DMS114 treated with DMSO at 0.1 percent for 48 hours (cell line): ENCODE data around the gene FADS3.
A peak's percentile ranks its signal among the peaks of the same experiment; 100 is the strongest.
"Not testable (repeated sequence)": the region's sequence is repeated elsewhere in the genome, so short reads cannot be mapped to it uniquely, and the experiment has no call there.

Experiments
- DNase-seq: peaks from one replicate; lab custom pipeline; 2025; ENCODE audit not compliant: unreplicated experiment; lab: John Stamatoyannopoulos, UW

Gene FADS3

GRCh38 chr11:61899146-61899841 lies 7.9 kb upstream of the FADS3 start:
- peak; percentile 52 for DNase-seq

DNA sequence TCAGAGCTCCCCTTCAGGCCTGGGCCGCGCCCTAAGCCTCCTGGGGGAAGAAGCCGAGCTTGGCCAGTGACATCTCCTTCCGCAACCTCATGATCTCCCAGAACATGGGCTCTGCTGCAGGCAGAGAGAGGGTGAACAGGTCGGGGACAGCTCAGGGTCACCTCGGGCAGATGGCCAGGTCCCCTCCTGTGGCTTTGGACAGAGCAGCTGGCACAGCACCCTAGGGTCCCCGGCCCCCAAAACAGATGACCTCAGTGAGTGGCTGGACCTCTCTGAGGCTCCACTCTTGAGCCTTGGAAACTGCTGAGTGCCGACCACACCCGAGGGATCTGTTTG lies 6.9 kb upstream of the FADS3 start:
- no peak for DNase-seq

GRCh38 chr11:61897387-61898246 lies 6.3 kb upstream of the FADS3 start:
- peak; percentile 14 for DNase-seq

- no peak for DNase-seq
Observed at GRCh38 chr11:61896665-61897386, 5.5 kb upstream of the FADS3 start.

GRCh38 chr11:61895718-61896059 lies 4.3 kb upstream of the FADS3 start:
- no peak for DNase-seq

DNA sequence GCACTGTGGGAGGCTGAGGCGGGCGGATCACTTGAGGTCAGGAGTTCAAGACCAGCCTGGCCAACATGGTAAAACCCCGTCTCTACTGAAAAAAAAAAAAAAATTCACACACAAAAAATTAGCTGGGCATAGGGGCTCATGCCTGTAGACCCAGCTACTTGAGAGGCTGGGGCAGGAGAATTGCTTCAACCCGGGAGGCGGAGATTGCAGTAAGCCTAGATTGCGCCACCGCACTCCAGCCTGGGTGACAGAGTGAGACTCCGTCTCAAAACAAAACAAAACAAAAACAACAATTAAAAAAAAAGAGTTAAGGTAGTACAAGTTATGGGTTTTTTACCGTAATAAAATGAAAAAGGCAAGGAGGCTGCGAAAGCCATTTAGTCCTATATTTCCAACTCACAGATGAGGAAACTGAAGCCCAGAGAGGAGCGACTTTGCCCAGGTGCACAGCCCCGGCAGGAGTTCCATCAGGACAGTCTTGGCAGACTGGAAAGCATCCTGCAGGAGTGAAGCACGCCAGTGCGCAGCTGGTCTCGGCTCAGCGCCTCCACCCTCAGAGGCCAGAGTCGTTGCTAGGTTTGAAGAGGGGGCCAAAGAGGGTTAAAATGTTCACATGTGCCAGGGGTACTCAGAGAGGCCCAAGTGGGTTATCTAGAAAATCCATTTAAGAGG lies 3.8 kb upstream of the FADS3 start:
- no peak for DNase-seq

GRCh38 chr11:61893981-61894380 lies 2.6 kb upstream of the FADS3 start:
- DNase-seq: no peak

GRCh38 chr11:61892085-61892370 lies 683 bp upstream of the FADS3 start:
- no peak for DNase-seq

GRCh38 chr11:61890529-61891330 lies 615 bp downstream of the FADS3 start:
- no peak for DNase-seq

DNA sequence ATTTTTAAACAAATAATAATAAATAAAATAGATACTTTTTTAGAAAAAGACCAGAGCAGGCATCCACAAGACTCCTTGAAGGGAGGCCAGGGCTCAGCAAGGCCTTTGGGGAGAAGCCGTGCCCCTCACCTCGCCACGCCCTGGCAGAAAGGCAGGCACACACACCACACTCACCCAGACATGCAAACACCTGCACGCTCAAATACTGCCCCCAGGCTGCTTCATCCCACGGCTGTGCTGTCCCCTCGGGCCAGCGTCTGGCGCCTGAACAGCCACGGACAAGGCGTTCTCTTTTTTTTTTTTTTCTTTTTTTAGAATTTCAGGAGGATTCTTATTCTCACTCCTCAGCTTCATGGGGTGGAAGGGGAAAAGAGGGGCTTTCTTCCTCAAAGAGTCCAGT lies 1.5 kb downstream of the FADS3 start:
- DNase-seq: no peak

GRCh38 chr11:61888590-61888989 lies 2.8 kb downstream of the FADS3 start:
- no peak for DNase-seq

DNA sequence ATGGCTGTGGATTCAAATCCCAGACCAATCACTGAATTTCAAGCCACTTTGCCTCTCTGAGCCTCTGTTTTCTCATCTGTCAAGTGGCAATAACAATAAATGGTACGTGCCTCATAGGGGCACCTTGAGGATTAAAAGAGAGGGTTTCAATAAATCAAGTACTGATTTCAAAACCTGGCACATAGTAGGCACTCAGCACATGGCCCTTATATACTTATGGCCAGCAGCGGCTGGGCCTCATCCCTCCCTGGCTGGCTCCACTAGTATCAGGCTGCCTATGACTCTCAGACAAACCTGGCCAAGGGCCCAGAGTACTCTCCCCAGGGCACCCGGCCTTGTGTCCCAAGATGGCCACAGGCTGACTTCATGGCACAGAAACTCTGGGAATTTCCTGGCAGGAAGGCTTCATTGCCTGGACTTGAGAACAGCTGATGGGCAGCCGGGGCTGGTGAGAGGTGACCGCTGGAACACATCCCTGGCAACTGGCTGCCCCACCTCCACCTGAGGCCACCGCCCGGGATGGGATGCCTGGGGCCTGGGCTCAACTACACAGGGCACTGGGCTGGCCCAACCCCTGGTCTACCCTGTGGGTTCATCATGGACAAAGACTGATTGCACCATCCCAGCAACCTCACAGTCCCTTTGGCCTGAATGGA lies 3.4 kb downstream of the FADS3 start:
- no peak for DNase-seq

DNA sequence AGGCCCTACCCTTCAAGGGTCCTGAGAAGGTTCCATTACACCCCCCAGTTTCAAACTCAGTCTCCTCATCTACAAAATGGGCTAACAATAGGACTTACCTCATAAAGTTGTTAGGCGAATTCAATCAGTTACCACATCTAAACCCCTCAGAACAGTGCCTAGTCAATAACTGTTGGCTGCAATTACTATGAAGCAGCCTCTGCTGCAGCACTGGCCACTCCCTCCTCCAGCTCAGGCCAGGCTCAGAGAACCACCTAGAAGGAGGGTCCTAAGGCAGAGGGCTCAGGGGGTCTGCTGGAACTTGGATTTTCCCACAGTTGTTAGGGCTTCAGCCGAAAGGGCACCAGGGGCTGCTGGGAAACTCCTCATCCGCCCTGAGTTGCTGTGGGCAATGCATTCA lies 4.7 kb downstream of the FADS3 start:
- DNase-seq: no peak

DNA sequence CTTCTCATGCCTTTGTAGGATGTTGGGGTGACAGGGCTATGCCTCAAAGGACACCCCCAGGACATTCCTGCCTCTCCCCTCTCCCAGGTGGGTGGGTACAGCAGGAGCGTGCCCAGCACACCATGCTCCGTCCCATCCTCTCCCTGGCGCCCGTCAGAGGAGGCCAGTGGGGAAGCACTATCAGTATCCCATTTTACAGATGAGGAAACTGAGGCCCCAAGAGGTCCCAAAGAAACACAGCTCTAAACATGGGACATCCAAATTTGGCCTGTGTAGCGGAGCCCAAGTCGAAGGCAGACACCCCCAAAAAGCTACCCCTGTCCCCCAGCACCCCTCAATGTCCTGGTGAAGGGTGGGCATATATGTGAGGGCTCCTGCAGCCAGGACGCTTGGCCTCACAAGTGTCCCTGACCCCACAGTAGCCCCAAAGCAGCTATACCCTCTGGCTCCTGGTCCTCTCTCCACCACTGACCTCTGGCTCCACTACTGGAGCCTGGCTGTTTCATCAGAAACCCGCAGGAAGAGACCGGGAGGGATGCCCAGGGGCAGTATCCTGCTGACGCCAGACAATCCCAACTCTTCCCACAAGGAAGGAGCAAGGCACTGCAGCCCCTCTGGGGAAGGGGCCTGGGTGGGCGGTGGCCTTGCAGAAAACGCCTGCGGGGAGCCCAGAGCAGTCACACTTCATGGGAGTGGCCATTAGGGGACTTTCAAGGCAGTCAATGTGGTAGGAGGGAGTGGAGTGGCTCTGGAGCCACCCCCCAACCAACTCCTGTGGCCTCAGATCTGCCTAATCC lies 5.4 kb downstream of the FADS3 start:
- no peak for DNase-seq

GRCh38 chr11:61885166-61885778 lies 6.1 kb downstream of the FADS3 start:
- no peak for DNase-seq

GRCh38 chr11:61883947-61884346 lies 7.4 kb downstream of the FADS3 start:
- DNase-seq: no peak

GRCh38 chr11:61883327-61883726 lies 8.0 kb downstream of the FADS3 start:
- no peak for DNase-seq

GRCh38 chr11:61882879-61883278 lies 8.5 kb downstream of the FADS3 start:
- no peak for DNase-seq

- not testable (repeated sequence) for DNase-seq
Observed at GRCh38 chr11:61882267-61882666, 9.1 kb downstream of the FADS3 start.
